HUES6 (cell line): ENCODE measurements around the gene LRP5.

Experiments used
- H3K27ac ChIP-seq: 2 replicates; pipeline ENCODE4 v1.7.0; 2013; ENCODE audit warnings: low read depth, mild to moderate bottlenecking, low read length, inconsistent platforms
- H3K27me3 ChIP-seq: 2 replicates; pipeline ENCODE4 v1.6.1; 2013; ENCODE audit warnings: low read length; ENCODE audit not compliant: control insufficient read depth, insufficient read depth
- H3K36me3 ChIP-seq: 2 replicates; pipeline ENCODE4 v1.6.1; 2013; ENCODE audit warnings: low read length; ENCODE audit not compliant: control insufficient read depth, insufficient read depth
- H3K4me1 ChIP-seq: 2 replicates; pipeline ENCODE4 v1.6.1; 2013; ENCODE audit warnings: low read length; ENCODE audit not compliant: control insufficient read depth, insufficient read depth
- H3K4me3 ChIP-seq: 2 replicates; pipeline ENCODE4 v1.5.1; 2013; ENCODE audit warnings: low read depth, low read length
- H3K9ac ChIP-seq: one replicate; pipeline ENCODE4 v1.6.1; 2013; ENCODE audit warnings: mild to moderate bottlenecking, low read length
- H3K9me3 ChIP-seq: 2 replicates; pipeline ENCODE4 v1.6.1; 2013; ENCODE audit warnings: low read depth, low read length; ENCODE audit not compliant: control insufficient read depth, insufficient read depth

LRP5 gene

GRCh38 chr11:68325183-68325906 is 13.0 kb downstream of the LRP5 start:
- H3K4me3 ChIP-seq = no peak overlapping the region
- H3K36me3 ChIP-seq = no peaks in the 10 kb centered on the region
- H3K27me3 ChIP-seq = no peaks in the 10 kb centered on the region
- peaks cover 50% of the 10 kb centered on the region for H3K4me1 ChIP-seq
- no peaks in the 10 kb centered on the region for H3K9me3 ChIP-seq
- no peak overlapping the region for H3K9ac ChIP-seq
- H3K27ac ChIP-seq = no peak overlapping the region

DNA sequence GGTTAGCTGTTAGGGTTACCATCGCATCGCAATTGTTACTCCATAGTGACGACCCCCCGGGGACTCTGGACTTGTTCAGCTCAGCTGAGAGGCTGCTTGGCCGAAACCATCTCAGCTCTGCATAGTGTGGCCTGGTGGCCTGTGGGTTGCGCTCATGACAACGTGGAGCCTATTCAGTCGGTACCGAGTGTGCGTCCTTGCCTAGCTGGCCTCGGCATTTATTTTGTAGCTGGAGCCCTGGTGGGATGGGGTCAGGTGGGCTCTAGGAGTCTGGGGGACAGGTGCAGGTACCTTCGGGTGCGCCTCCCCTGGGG is 13.5 kb downstream of the LRP5 start:
- no peak overlapping the region for H3K4me3 ChIP-seq

GRCh38 chr11:68326334-68327215 is 14.2 kb downstream of the LRP5 start:
- Histone ChIP-seq H3K4me1 (peaks cover 62% of the 10 kb centered on the region), H3K27ac (no peak overlapping the region), H3K9ac (no peak overlapping the region), H3K9me3 (no peaks in the 10 kb centered on the region), H3K27me3 (no peaks in the 10 kb centered on the region), H3K4me3 (no peak overlapping the region), H3K36me3 (no peaks in the 10 kb centered on the region)

More for the DNA sequence above, 13.5 kb downstream of the LRP5 start:
- no peaks in the 10 kb centered on the region for H3K9me3 ChIP-seq
- H3K9ac ChIP-seq = no peak overlapping the region
- H3K27me3 ChIP-seq = no peaks in the 10 kb centered on the region
- H3K36me3 ChIP-seq = no peaks in the 10 kb centered on the region
- peaks cover 55% of the 10 kb centered on the region for H3K4me1 ChIP-seq
- H3K27ac ChIP-seq = no peak overlapping the region

DNA sequence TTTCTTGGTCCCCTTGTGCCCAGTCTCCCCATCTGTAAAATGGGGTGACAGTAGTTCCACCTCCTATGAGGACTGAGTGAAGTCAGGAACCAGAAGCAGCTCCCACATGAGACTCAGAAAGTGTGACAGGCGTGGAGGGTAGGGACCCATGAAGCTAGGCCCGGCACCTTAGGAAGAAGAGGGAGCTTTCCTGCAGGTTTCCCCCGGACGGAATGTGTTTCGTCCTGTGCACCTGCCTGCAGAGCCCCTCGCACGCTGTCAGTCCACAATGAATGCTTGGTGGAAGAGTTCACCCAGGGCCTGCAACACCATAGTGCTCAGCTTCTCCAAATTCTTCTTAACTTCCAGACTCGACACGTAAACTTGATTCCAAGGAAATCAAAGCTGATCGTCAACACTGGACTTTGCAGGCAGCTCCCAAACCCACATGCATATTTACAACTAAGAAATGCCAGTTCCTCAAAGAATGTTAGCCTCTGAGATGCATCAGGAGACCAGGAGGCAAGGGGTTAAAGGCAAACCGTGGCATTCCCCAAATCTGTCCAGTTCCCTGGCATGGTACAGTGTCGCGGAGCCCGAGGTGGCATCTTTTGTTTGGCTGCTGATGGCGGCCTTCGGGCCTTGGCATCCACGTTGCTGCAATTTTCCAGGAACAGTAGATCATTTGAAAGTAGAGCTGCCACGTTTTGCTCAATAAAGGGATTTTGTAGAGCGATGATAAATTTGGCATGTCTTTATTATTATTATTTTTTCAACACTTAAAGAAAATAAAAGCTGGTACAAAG is 15.4 kb downstream of the LRP5 start:
- Histone ChIP-seq H3K27me3 (no peaks in the 10 kb centered on the region), H3K9me3 (no peaks in the 10 kb centered on the region), H3K36me3 (no peaks in the 10 kb centered on the region), H3K9ac (no peak overlapping the region), H3K4me1 (peaks cover 68% of the 10 kb centered on the region), H3K27ac (no peak overlapping the region), H3K4me3 (no peak overlapping the region; the same call in 1 of the 2 replicates)

GRCh38 chr11:68328374-68329091 is 16.1 kb downstream of the LRP5 start:
- peaks cover 68% of the 10 kb centered on the region for H3K4me1 ChIP-seq
- H3K9ac ChIP-seq = peak overlapping the region; percentile 1
- H3K4me3 ChIP-seq = no peak overlapping the region; the same call in 1 of the 2 replicates
- no peaks in the 10 kb centered on the region for H3K27me3 ChIP-seq
- H3K27ac ChIP-seq = no peak overlapping the region
- no peaks in the 10 kb centered on the region for H3K9me3 ChIP-seq
- H3K36me3 ChIP-seq = no peaks in the 10 kb centered on the region

DNA sequence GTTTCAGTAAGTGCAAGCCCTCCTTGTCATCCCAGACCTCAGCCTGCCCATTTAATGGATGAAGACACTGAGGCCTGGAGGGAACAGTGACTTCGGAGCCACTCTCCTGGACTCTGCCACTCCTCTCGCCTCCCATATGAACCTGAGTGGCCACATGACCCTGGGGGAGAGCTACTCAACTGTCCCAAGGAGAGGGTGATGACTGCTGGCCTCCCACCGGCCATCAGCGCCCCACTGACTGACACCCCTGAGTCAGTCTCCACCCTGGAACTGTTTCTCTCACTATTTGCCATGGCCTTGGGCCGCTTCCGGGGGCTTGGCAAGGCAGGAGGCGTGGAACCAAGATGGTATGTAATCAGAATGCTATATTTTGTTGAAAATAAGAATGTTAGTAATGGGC is 17.1 kb downstream of the LRP5 start:
- Histone ChIP-seq H3K36me3 (0 out of 2 replicates have a peak, but pooled peaks cover 2% of the 10 kb centered on the region), H3K4me3 (no peak overlapping the region), H3K27ac (no peak overlapping the region), H3K9me3 (no peaks in the 10 kb centered on the region), H3K4me1 (peaks cover 68% of the 10 kb centered on the region), H3K9ac (no peak overlapping the region), H3K27me3 (no peaks in the 10 kb centered on the region)

- H3K9ac ChIP-seq = no peak overlapping the region
- H3K27me3 ChIP-seq = no peaks in the 10 kb centered on the region
- H3K4me3 ChIP-seq = no peak overlapping the region
- peaks cover 66% of the 10 kb centered on the region for H3K4me1 ChIP-seq
- peaks cover 2% of the 10 kb centered on the region; the same call in 1 of the 2 replicates for H3K9me3 ChIP-seq
- 0 out of 2 replicates have a peak overlapping the region, but pooled peaks have one; percentile 42 for H3K27ac ChIP-seq
- 0 out of 2 replicates have a peak, but pooled peaks cover 2% of the 10 kb centered on the region for H3K36me3 ChIP-seq
These were observed 17.7 kb downstream of the LRP5 start for GRCh38 chr11:68329978-68330699.

DNA sequence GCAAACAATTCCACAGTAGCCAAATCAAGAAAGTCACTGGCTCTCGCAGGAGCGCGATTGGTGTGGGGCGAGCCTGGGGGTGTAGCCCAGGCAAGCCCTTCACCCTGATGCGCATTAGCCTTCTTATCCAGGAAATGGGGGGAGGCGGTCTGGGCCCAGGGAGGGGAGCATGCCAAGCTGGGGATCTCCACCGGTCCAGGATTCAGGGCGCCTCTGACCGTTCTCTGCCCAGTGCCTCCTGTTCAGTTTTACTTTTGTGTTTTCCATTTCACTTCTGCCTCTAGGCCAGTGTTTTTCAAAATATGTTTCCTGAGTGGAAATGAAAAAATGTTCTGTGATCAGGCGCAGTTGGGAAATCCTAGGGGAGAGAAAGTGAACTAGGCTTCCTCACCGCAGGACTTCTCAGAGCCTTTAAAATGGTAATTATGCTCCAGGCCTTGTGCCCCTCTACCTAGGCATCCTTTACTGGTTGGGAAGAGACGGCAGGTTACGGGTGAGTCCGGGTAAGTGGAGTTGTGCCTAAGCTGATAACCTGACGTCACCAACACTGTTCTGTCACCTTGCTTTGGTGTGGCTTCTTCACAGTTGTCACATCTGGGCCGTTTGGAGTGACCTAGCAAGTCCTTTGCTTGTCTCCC is 18.4 kb downstream of the LRP5 start:
- Histone ChIP-seq H3K9ac (no peak overlapping the region), H3K36me3 (0 out of 2 replicates have a peak, but pooled peaks cover 2% of the 10 kb centered on the region), H3K4me3 (no peak overlapping the region), H3K27me3 (no peaks in the 10 kb centered on the region), H3K4me1 (peaks cover 60% of the 10 kb centered on the region), H3K9me3 (peaks cover 2% of the 10 kb centered on the region; the same call in 1 of the 2 replicates), H3K27ac (no peak overlapping the region)

GRCh38 chr11:68331338-68331947 is 19.1 kb downstream of the LRP5 start:
- no peak overlapping the region for H3K27ac ChIP-seq
- 0 out of 2 replicates have a peak, but pooled peaks cover 2% of the 10 kb centered on the region for H3K36me3 ChIP-seq
- H3K4me3 ChIP-seq = no peak overlapping the region
- peaks cover 2% of the 10 kb centered on the region; the same call in 1 of the 2 replicates for H3K9me3 ChIP-seq
- peaks cover 58% of the 10 kb centered on the region for H3K4me1 ChIP-seq
- H3K9ac ChIP-seq = no peak overlapping the region
- no peaks in the 10 kb centered on the region for H3K27me3 ChIP-seq
